Measurements from ENCODE around the gene ATAD1. TPM values are rescaled to one million over a fixed set of nuclear protein-coding genes. Genes with fewer than 3 reads are reported as not detected.
"Not testable (repeated sequence)": the region's sequence is repeated elsewhere in the genome, so short reads cannot be mapped to it uniquely, and the experiment has no call there.

The ATAD1 gene
- total RNA-seq, 1 experiment from 2014 or later, result 31.0 TPM

- H3K36me3 Mint-ChIP-seq (ENCODE audit: insufficient read depth, unreplicated experiment), result peaks cover 4% of the 10 kb centered on the region
- no peak for TF ChIP-seq CTCF (IDR thresholded peaks at IDR 0.05; ENCODE audit: unreplicated experiment)
- no peak for DNase-seq
- no TSS peak for BruUV-seq (replicated peaks)
- H3K27ac Mint-ChIP-seq (ENCODE audit: unreplicated experiment), result no peak overlapping the region
- H3K4me1 Mint-ChIP-seq (ENCODE audit: low read depth, unreplicated experiment), result peaks cover 3% of the 10 kb centered on the region
- H3K4me3 Mint-ChIP-seq (ENCODE audit: low read depth, unreplicated experiment), result no peak overlapping the region
- no peaks in the 10 kb centered on the region for H3K9me3 Mint-ChIP-seq (ENCODE audit: low read depth, unreplicated experiment)
- H3K27me3 Mint-ChIP-seq (ENCODE audit: unreplicated experiment), result no peaks in the 10 kb centered on the region
- CTCF ChIA-PET, result no interaction called here
- intact Hi-C loops (cut with micrococcal nuclease; ENCODE audit: unreplicated experiment), result no loop called here
Observed at GRCh38 chr10:87837445-87837844, 19.4 kb upstream of the ATAD1 start.

GRCh38 chr10:87836098-87836497, 18.1 kb upstream of the ATAD1 start:
- no peak for DNase-seq
- TF ChIP-seq CTCF (IDR thresholded peaks at IDR 0.05; ENCODE audit: unreplicated experiment), result no peak
- Mint-ChIP-seq H3K4me1 (ENCODE audit: low read depth, unreplicated experiment) (no peaks in the 10 kb centered on the region), H3K36me3 (ENCODE audit: insufficient read depth, unreplicated experiment) (no peaks in the 10 kb centered on the region), H3K27ac (ENCODE audit: unreplicated experiment) (no peak overlapping the region), H3K4me3 (ENCODE audit: low read depth, unreplicated experiment) (no peak overlapping the region), H3K27me3 (ENCODE audit: unreplicated experiment) (no peaks in the 10 kb centered on the region), H3K9me3 (ENCODE audit: low read depth, unreplicated experiment) (no peaks in the 10 kb centered on the region)
- intact Hi-C loops (cut with micrococcal nuclease; ENCODE audit: unreplicated experiment), result no loop called here
- no TSS peak for BruUV-seq (replicated peaks)
- CTCF ChIA-PET, result no interaction called here

GRCh38 chr10:87829986-87830729, 12.1 kb upstream of the ATAD1 start:
- no peaks in the 10 kb centered on the region for H3K9me3 Mint-ChIP-seq (ENCODE audit: low read depth, unreplicated experiment)
- TF ChIP-seq CTCF (IDR thresholded peaks at IDR 0.05; ENCODE audit: unreplicated experiment), result no peak
- no TSS peak for BruUV-seq (replicated peaks)
- no peaks in the 10 kb centered on the region for H3K4me1 Mint-ChIP-seq (ENCODE audit: low read depth, unreplicated experiment)
- intact Hi-C loops (cut with micrococcal nuclease; ENCODE audit: unreplicated experiment), result no loop called here
- H3K36me3 Mint-ChIP-seq (ENCODE audit: insufficient read depth, unreplicated experiment), result no peaks in the 10 kb centered on the region
- no peak overlapping the region for H3K4me3 Mint-ChIP-seq (ENCODE audit: low read depth, unreplicated experiment)
- no peak for DNase-seq
- CTCF ChIA-PET, result no interaction called here
- H3K27me3 Mint-ChIP-seq (ENCODE audit: unreplicated experiment), result no peaks in the 10 kb centered on the region
- H3K27ac Mint-ChIP-seq (ENCODE audit: unreplicated experiment), result no peak overlapping the region

GRCh38 chr10:87829051-87829450, 11.0 kb upstream of the ATAD1 start:
- DNase-seq; H3K4me1 Mint-ChIP-seq (ENCODE audit: low read depth, unreplicated experiment); H3K4me3 Mint-ChIP-seq (ENCODE audit: low read depth, unreplicated experiment); H3K9me3 Mint-ChIP-seq (ENCODE audit: low read depth, unreplicated experiment); H3K27ac Mint-ChIP-seq (ENCODE audit: unreplicated experiment); CTCF ChIA-PET; BruUV-seq (replicated peaks); H3K27me3 Mint-ChIP-seq (ENCODE audit: unreplicated experiment); intact Hi-C loops (cut with micrococcal nuclease; ENCODE audit: unreplicated experiment); H3K36me3 Mint-ChIP-seq (ENCODE audit: insufficient read depth, unreplicated experiment): not testable (repeated sequence)

- CTCF ChIA-PET, result no interaction called here
Observed at GRCh38 chr10:87827681-87828080, 9.7 kb upstream of the ATAD1 start.

More at GRCh38 chr10:87827681-87828080, 9.7 kb upstream of the ATAD1 start:
- intact Hi-C loops (cut with micrococcal nuclease; ENCODE audit: unreplicated experiment), result no loop called here
- H3K27ac Mint-ChIP-seq (ENCODE audit: unreplicated experiment), result no peak overlapping the region
- TF ChIP-seq CTCF (IDR thresholded peaks at IDR 0.05; ENCODE audit: unreplicated experiment), result no peak
- H3K27me3 Mint-ChIP-seq (ENCODE audit: unreplicated experiment), result no peaks in the 10 kb centered on the region
- no peak overlapping the region for H3K4me3 Mint-ChIP-seq (ENCODE audit: low read depth, unreplicated experiment)
- no peaks in the 10 kb centered on the region for H3K9me3 Mint-ChIP-seq (ENCODE audit: low read depth, unreplicated experiment)
- DNase-seq, result no peak
- BruUV-seq (replicated peaks), result no TSS peak
- H3K4me1 Mint-ChIP-seq (ENCODE audit: low read depth, unreplicated experiment), result no peaks in the 10 kb centered on the region
- H3K36me3 Mint-ChIP-seq (ENCODE audit: insufficient read depth, unreplicated experiment), result no peaks in the 10 kb centered on the region

Measured in Calu3 (cell line).